ENCODE measurements around the gene RDH13.

DNA sequence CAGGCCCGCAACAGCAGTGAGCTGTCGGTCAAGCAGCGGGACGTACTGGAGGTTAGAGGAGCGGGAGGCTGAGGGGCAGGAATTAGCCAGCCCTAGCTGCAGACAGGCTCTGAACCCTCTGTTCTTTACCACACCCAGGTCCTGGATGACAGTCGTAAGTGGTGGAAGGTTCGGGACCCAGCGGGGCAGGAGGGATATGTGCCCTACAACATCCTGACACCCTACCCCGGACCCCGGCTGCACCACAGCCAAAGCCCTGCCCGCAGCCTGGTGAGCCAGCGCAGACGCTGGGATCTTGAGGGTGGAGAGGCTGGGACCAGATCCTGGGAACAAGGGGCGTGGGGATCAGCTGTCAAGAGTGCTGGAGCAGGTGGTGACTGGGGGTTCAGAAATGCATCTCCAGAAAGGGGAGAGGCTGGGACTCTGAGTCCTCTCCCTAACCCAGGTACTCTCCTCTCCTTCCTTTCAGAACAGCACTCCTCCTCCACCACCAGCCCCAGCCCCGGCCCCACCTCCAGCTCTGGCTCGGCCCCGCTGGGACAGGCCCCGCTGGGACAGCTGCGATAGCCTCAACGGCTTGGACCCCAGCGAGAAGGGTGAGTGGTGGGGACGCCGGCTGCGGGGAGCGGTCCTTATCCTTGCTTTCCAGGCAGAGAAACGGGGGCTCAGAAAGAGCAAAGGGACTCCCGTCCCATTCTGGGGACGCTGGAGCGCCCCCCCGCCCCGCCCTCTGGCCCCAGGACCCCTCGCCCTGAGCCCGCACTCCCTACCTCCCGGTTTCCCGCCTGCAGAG is 23.2 kb upstream of the RDH13 start:
- TF ChIP-seq, protein P1, sequence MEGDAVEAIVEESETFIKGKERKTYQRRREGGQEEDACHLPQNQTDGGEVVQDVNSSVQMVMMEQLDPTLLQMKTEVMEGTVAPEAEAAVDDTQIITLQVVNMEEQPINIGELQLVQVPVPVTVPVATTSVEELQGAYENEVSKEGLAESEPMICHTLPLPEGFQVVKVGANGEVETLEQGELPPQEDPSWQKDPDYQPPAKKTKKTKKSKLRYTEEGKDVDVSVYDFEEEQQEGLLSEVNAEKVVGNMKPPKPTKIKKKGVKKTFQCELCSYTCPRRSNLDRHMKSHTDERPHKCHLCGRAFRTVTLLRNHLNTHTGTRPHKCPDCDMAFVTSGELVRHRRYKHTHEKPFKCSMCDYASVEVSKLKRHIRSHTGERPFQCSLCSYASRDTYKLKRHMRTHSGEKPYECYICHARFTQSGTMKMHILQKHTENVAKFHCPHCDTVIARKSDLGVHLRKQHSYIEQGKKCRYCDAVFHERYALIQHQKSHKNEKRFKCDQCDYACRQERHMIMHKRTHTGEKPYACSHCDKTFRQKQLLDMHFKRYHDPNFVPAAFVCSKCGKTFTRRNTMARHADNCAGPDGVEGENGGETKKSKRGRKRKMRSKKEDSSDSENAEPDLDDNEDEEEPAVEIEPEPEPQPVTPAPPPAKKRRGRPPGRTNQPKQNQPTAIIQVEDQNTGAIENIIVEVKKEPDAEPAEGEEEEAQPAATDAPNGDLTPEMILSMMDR (IDR thresholded peaks at IDR 0.05) = no peak
- no peak for TF ChIP-seq POLR2A (IDR thresholded peaks at IDR 0.05)

Measured in heart left ventricle (tissue), 13 donors.